Upper lobe of left lung (tissue), 6 donors: Measurements from ENCODE around the gene UBE3B. TPM values are rescaled to one million over a fixed set of nuclear protein-coding genes. Genes with fewer than 3 reads are reported as not detected.

Experiments used
- ATAC-seq, 2 donors: fragments of 200-7000 bp; cut with Tn5 transposase; one replicate each; pipeline ENCODE4 v1.9.1; 2022; ENCODE audit warnings: mild to moderate bottlenecking in 2 of 2, moderate library complexity in 2 of 2; ENCODE audit not compliant: low FRiP score in 2 of 2
- DNase-seq, 2 donors: peaks; one replicate each; pipeline ENCODE4 v3.0.0-alpha.2; 2019 to 2020
- H3K27ac ChIP-seq, 4 donors: fragments of 200-600 bp; sonication (generic); one replicate each; pipeline ENCODE4 v1.5.1; 2016 to 2019
- H3K27me3 ChIP-seq, 4 donors: fragments of 200-600 bp; sonication (generic); one replicate each; pipeline ENCODE4 v1.5.1; 2017 to 2019
- H3K36me3 ChIP-seq, 4 donors: fragments of 200-600 bp; sonication (generic); one replicate each; pipeline ENCODE4 v1.5.1; 2016 to 2019
- H3K4me1 ChIP-seq, 4 donors: fragments of 200-600 bp; sonication (generic); one replicate each; pipeline ENCODE4 v1.5.1; 2018 to 2019
- H3K4me3 ChIP-seq, 4 donors: fragments of 200-600 bp; sonication (generic); one replicate each; pipeline ENCODE4 v1.5.1; 2017 to 2019; ENCODE audit warnings: mild to moderate bottlenecking in 2 of 4, moderate library complexity in 1 of 4
- H3K9me3 ChIP-seq, 4 donors: fragments of 200-600 bp; sonication (generic); one replicate each; pipeline ENCODE4 v1.5.1; 2018 to 2019
- CTCF ChIP-seq, 6 experiments: fragments of 450-650 bp in 4 of 6; fragments of 200-600 bp in 2 of 6; sonication (generic) in 2 of 6; IDR thresholded peaks; one replicate each; pipeline ENCODE4 v1.5.1; 2016 to 2019; ENCODE audit warnings: antibody characterized with exemption in 6 of 6
- EP300 ChIP-seq, 4 donors: sonication (generic); formaldehyde crosslinking; IDR thresholded peaks; one replicate each; pipeline ENCODE4 v1.5.1; 2017; ENCODE audit warnings: antibody characterized with exemption in 4 of 4, control low read depth in 2 of 4
- POLR2A ChIP-seq, 4 donors: fragments of 450-650 bp; IDR thresholded peaks; one replicate each; pipeline ENCODE4 v1.5.1; 2016 to 2017; ENCODE audit warnings: antibody characterized with exemption in 4 of 4, mild to moderate bottlenecking in 2 of 4
- POLR2AphosphoS5 ChIP-seq, 2 donors: sonication (generic); formaldehyde crosslinking; IDR thresholded peaks; one replicate each; pipeline ENCODE4 v1.5.1; 2017; ENCODE audit warnings: antibody characterized with exemption in 2 of 2
- WGBS, 2 donors: methylation state at CpG; one replicate each; pipeline ENCODE4 v1.1.5; 2017 to 2018; 5-methylcytosine and 5-hydroxymethylcytosine counted together
- total RNA-seq, 6 donors: library from RNA; depleted of rRNA in 4 of 6; stranded (reverse); fragments of >200 nt in 4 of 6; gene quantifications; one replicate each; pipeline versions ENCODE4 v1.1.0 to v1.2.1, GENCODE V29; 2016 to 2021
- donor health status: DM: no; HTN: no; CAD: no; lungs with moderate emphysema.
- donor health status: DM: no; HTN: yes; CAD: no; lungs with severe emphysema.

The UBE3B gene
- total RNA-seq, 6 donors from 2014 or later = 27.0 to 69.1 (median 44.7) TPM

GRCh38 chr12:109555431-109556315 lies 78.2 kb downstream of the UBE3B start:
- H3K27me3 ChIP-seq = no peaks in the 10 kb centered on the region
- no peaks in the 10 kb centered on the region for H3K4me1 ChIP-seq
- TF ChIP-seq POLR2A (IDR thresholded peaks at IDR 0.05) (no peak), POLR2AphosphoS5 (IDR thresholded peaks at IDR 0.05) (no peak), EP300 (IDR thresholded peaks at IDR 0.05) (no peak), CTCF (IDR thresholded peaks at IDR 0.05) (no peak)
- H3K9me3 ChIP-seq = no peaks in the 10 kb centered on the region
- no peak for ATAC-seq
- DNase-seq = no peak
- H3K36me3 ChIP-seq = peaks cover 0 to 9% (median 3%) of the 10 kb centered on the region in 4 donors
- H3K27ac ChIP-seq = no peak overlapping the region
- no peak overlapping the region for H3K4me3 ChIP-seq
- 78 to 80% methylated on average over 16 to 18 of the region's 18 CpGs for WGBS, 2 donors

- TF ChIP-seq CTCF (IDR thresholded peaks at IDR 0.05) (no peak), POLR2A (IDR thresholded peaks at IDR 0.05) (no peak), EP300 (IDR thresholded peaks at IDR 0.05) (no peak), POLR2AphosphoS5 (IDR thresholded peaks at IDR 0.05) (no peak)
- peaks cover 0 to 20% (median 8%) of the 10 kb centered on the region in 4 donors for H3K36me3 ChIP-seq
- H3K9me3 ChIP-seq = peaks cover 0 to 2% (median 0%) of the 10 kb centered on the region in 4 donors
- H3K4me1 ChIP-seq = no peaks in the 10 kb centered on the region
- H3K27ac ChIP-seq = no peak overlapping the region
- no peak overlapping the region for H3K4me3 ChIP-seq
- ATAC-seq (no peak), DNase-seq (no peak)
- H3K27me3 ChIP-seq = no peaks in the 10 kb centered on the region
- WGBS, 2 donors = 83 to 91% methylated on average over 7 of the region's 10 CpGs
Measured at GRCh38 chr12:109557200-109557599, 79.8 kb downstream of the UBE3B start.

- Histone ChIP-seq H3K4me1 (no peaks in the 10 kb centered on the region), H3K4me3 (no peak overlapping the region), H3K27me3 (no peaks in the 10 kb centered on the region), H3K27ac (no peak overlapping the region), H3K36me3 (peaks cover 0 to 25% (median 11%) of the 10 kb centered on the region in 4 donors), H3K9me3 (peaks cover 0 to 3% (median 0%) of the 10 kb centered on the region in 4 donors)
- TF ChIP-seq POLR2AphosphoS5 (IDR thresholded peaks at IDR 0.05) = no peak
- TF ChIP-seq POLR2A (IDR thresholded peaks at IDR 0.05) = no peak
- TF ChIP-seq CTCF (IDR thresholded peaks at IDR 0.05) = no peak
- no peak for TF ChIP-seq EP300 (IDR thresholded peaks at IDR 0.05)
- ATAC-seq (no peak), DNase-seq (peak in 1 of 2 donors; percentile 52)
- WGBS, 2 donors = 73 to 83% methylated on average over 12 of the region's 12 CpGs
Measured at GRCh38 chr12:109557805-109558204, 80.4 kb downstream of the UBE3B start.

- Histone ChIP-seq H3K4me1 (no peaks in the 10 kb centered on the region), H3K27ac (no peak overlapping the region), H3K27me3 (no peaks in the 10 kb centered on the region), H3K4me3 (no peak overlapping the region), H3K9me3 (peaks cover 0 to 3% (median 0%) of the 10 kb centered on the region in 4 donors), H3K36me3 (peaks cover 0 to 32% (median 15%) of the 10 kb centered on the region in 4 donors)
- no peak for ATAC-seq
- peak in 1 of 2 donors; percentile 71 for DNase-seq
- WGBS, 2 donors = 90 to 94% methylated on average over 16 to 24 of the region's 25 CpGs
- TF ChIP-seq POLR2A (IDR thresholded peaks at IDR 0.05) (no peak), CTCF (IDR thresholded peaks at IDR 0.05) (no peak), EP300 (IDR thresholded peaks at IDR 0.05) (no peak), POLR2AphosphoS5 (IDR thresholded peaks at IDR 0.05) (no peak)
Measured at GRCh38 chr12:109558374-109559199, 81.2 kb downstream of the UBE3B start.
